HepG2 (cell line): ENCODE data around the gene RGS1. TPM values are rescaled to one million over a fixed set of nuclear protein-coding genes. Genes with fewer than 3 reads are reported as not detected.

ENCODE experiments used
- ATAC-seq: fragments of 200-7000 bp; cut with Tn5 transposase; 3 replicates; pipeline ENCODE4 v1.9.1; 2020; ENCODE audit warnings: mild to moderate bottlenecking, moderate library complexity
- BruUV-seq: library from RNA; stranded (reverse); fragments of 400-500 nt; replicated peaks from 2 replicates; lab custom pipeline; 2021; lab: Mats Ljungman, UMichigan
- CTCF ChIA-PET: fragments of 300-600 bp; formaldehyde crosslinking; extraction: SDS; loops from one replicate; lab custom pipeline; 2021; ENCODE audit warnings: low total read pairs, inconsistent platforms, low intra/inter-chr PET ratio; lab: Yijun Ruan, JAX
- POLR2A ChIA-PET: fragments of 350-600 bp; sonication (Branson Sonifier 250); formaldehyde crosslinking; loops from one replicate; lab custom pipeline; 2020; ENCODE audit warnings: antibody characterized with exemption, inconsistent platforms; lab: Yijun Ruan, JAX
- DNase-seq: peaks from one replicate; pipeline ENCODE4 v3.0.0-alpha.2; 2015; ENCODE audit warnings: low spot score
- FAIRE-seq: peaks from 3 replicates; lab custom pipeline; 2011; peaks lifted over from hg19 to GRCh38; lab: Jason Lieb, UNC
- H2AFZ ChIP-seq: one replicate; pipeline ENCODE4 v1.6.1; 2011; ENCODE audit warnings: low read length, inconsistent platforms
- H3K27ac ChIP-seq: fragments of 300-600 bp; 3 replicates; pipeline ENCODE4 v1.8.0; 2011; ENCODE audit warnings: mixed run types, mild to moderate bottlenecking, mixed read lengths, low read length, inconsistent platforms; ENCODE audit not compliant: insufficient read depth; ENCODE audit errors: extremely low read length
- H3K27me3 ChIP-seq, 2 experiments: fragments of 200-600 bp in 1 of 2; 2 replicates in 1 of 2; 3 replicates in 1 of 2; pipeline versions ENCODE4 v1.6.0 to v1.8.0; 2011; ENCODE audit warnings: low read length in 2 of 2, mild to moderate bottlenecking in 2 of 2, moderate library complexity in 2 of 2, inconsistent platforms in 1 of 2; ENCODE audit not compliant: insufficient read depth in 2 of 2, control insufficient read depth in 1 of 2
- H3K36me3 ChIP-seq, 2 experiments: fragments of 200-600 bp in 1 of 2; replicated peaks in 1 of 2; 2 replicates in 1 of 2; 3 replicates in 1 of 2; pipeline versions ENCODE4 v1.5.1 to v1.8.0; 2011; ENCODE audit warnings: low read length in 2 of 2, inconsistent platforms in 1 of 2; ENCODE audit not compliant: insufficient read depth in 2 of 2, control insufficient read depth in 1 of 2
- H3K4me1 ChIP-seq: 2 replicates; pipeline ENCODE4 v1.5.1; 2012; ENCODE audit warnings: low read length, inconsistent platforms; ENCODE audit not compliant: insufficient read depth
- H3K4me2 ChIP-seq: 2 replicates; pipeline ENCODE4 v1.6.0; 2011; ENCODE audit warnings: low read depth, low read length, inconsistent platforms
- H3K4me3 ChIP-seq, 3 experiments: fragments of 200-600 bp in 1 of 3; sonication (generic), shearing (Covaris generic) in 1 of 3; replicated peaks in 1 of 3; 2 replicates each; pipeline ENCODE4 v1.5.1; 2011 to 2016; ENCODE audit warnings: low read length in 3 of 3, inconsistent platforms in 2 of 3, low read depth in 2 of 3, mild to moderate bottlenecking in 2 of 3, control low read depth in 1 of 3, mixed read lengths in 1 of 3; ENCODE audit not compliant: insufficient read depth in 1 of 3
- H3K79me2 ChIP-seq: one replicate; pipeline ENCODE4 v1.6.1; 2011; ENCODE audit warnings: low read length, inconsistent platforms; ENCODE audit not compliant: insufficient read depth
- H3K9ac ChIP-seq: 2 replicates; pipeline ENCODE4 v1.6.0; 2011; ENCODE audit warnings: mild to moderate bottlenecking, low read depth, low read length, inconsistent platforms; ENCODE audit not compliant: insufficient read depth
- H3K9me3 ChIP-seq: 2 replicates; pipeline ENCODE4 v1.5.1; 2012; ENCODE audit warnings: mild to moderate bottlenecking, low read length
- H4K20me1 ChIP-seq: 2 replicates; pipeline ENCODE4 v1.6.0; 2011; ENCODE audit warnings: inconsistent platforms, mild to moderate bottlenecking, low read length, moderate library complexity; ENCODE audit not compliant: insufficient read depth
- ATF1 ChIP-seq: IDR thresholded peaks from 2 replicates; pipeline ENCODE4 v1.6.1; 2016; ENCODE audit warnings: mild to moderate bottlenecking, control low read depth
- HDAC1 ChIP-seq: sonication (generic); formaldehyde crosslinking; IDR thresholded peaks from 2 replicates; pipeline ENCODE4 v1.5.1; 2020; ENCODE audit warnings: mild to moderate bottlenecking, missing genetic modification reagents
- PITX1 ChIP-seq: sonication (generic); formaldehyde crosslinking; IDR thresholded peaks from 2 replicates; pipeline ENCODE4 v1.5.1; 2020; ENCODE audit warnings: mild to moderate bottlenecking, missing genetic modification reagents
- TOPORS ChIP-seq: sonication (generic); formaldehyde crosslinking; IDR thresholded peaks from 2 replicates; pipeline ENCODE4 v1.8.0; 2023; ENCODE audit warnings: mild to moderate bottlenecking, missing genetic modification reagents
- ZC3H13 ChIP-seq: sonication (generic); formaldehyde crosslinking; IDR thresholded peaks from 2 replicates; pipeline ENCODE4 v1.8.1; 2023; ENCODE audit warnings: mild to moderate bottlenecking, missing genetic modification reagents, moderate library complexity
- ZC3H4 ChIP-seq: sonication (generic); formaldehyde crosslinking; IDR thresholded peaks from 2 replicates; pipeline ENCODE4 v1.4.0; 2020; ENCODE audit warnings: missing genetic modification reagents, borderline replicate concordance
- ZNF225 ChIP-seq: sonication (generic); formaldehyde crosslinking; IDR thresholded peaks from 2 replicates; pipeline ENCODE4 v1.4.0; 2020; ENCODE audit warnings: mild to moderate bottlenecking, missing genetic modification reagents
- ZNF552 ChIP-seq: sonication (generic); formaldehyde crosslinking; IDR thresholded peaks from 2 replicates; pipeline ENCODE4 v1.9.0; 2022; ENCODE audit warnings: missing genetic modification reagents, mild to moderate bottlenecking, borderline replicate concordance
- WGBS: methylation state at CpG from one replicate; pipeline ENCODE4 v1.1.6; 2017; ENCODE audit warnings: low lambda C conversion rate; 5-methylcytosine and 5-hydroxymethylcytosine counted together
- in situ Hi-C: cut with HindIII; loops from 2 replicates; pipeline ENCODE4 v1.10.0; 2017; ENCODE audit warnings: low pct_unique_long_range_greater_than_20kb; ENCODE audit not compliant: extremely low pct_ligation_motif_present
- intact Hi-C: fragments of 100-400 bp; cut with micrococcal nuclease; formaldehyde crosslinking; loops from one replicate; pipeline ENCODE4 v1.10.0; 2022; ENCODE audit not compliant: unreplicated experiment
- polyA plus RNA-seq, 8 experiments: library from polyadenylated mRNA; depleted of rRNA in 3 of 8; stranded (reverse) in 7 of 8; unstranded in 1 of 8; fragments of >200 nt; fragmentation: Illumina TruSeq in 4 of 8; extraction: Trizol in 4 of 8; gene quantifications; 2 replicates each; pipeline versions ENCODE4 v1.2.1 to v1.2.3, GENCODE V29; 2011 to 2016; ENCODE audit warnings: low read depth in 4 of 8, missing spikeins in 1 of 8, mixed read lengths in 1 of 8; ENCODE audit not compliant: insufficient read depth in 1 of 8
- total RNA-seq, 5 experiments: library from RNA; depleted of rRNA; stranded (reverse); fragments of >200 nt; fragmentation: Illumina TruSeq; extraction: Trizol; gene quantifications; 2 replicates each; pipeline ENCODE4 v1.2.3, GENCODE V29; 2016; ENCODE audit warnings: low read depth in 1 of 5
- TF ChIP-seq, protein P1 (sequence below): sonication (generic); formaldehyde crosslinking; IDR thresholded peaks from 2 replicates; pipeline ENCODE4 v1.8.0; 2022; ENCODE audit warnings: mild to moderate bottlenecking, missing genetic modification reagents
- TF ChIP-seq, protein P2 (sequence below): IDR thresholded peaks from 2 replicates; pipeline ENCODE4 v1.4.0; 2020; ENCODE audit warnings: mild to moderate bottlenecking, missing genetic modification reagents

RGS1 gene
- total and polyA plus RNA-seq, 2 of the 13 experiments (the other 11 are each of a cell fraction or from before 2014, with no cell fraction given) = not detected

DNA sequence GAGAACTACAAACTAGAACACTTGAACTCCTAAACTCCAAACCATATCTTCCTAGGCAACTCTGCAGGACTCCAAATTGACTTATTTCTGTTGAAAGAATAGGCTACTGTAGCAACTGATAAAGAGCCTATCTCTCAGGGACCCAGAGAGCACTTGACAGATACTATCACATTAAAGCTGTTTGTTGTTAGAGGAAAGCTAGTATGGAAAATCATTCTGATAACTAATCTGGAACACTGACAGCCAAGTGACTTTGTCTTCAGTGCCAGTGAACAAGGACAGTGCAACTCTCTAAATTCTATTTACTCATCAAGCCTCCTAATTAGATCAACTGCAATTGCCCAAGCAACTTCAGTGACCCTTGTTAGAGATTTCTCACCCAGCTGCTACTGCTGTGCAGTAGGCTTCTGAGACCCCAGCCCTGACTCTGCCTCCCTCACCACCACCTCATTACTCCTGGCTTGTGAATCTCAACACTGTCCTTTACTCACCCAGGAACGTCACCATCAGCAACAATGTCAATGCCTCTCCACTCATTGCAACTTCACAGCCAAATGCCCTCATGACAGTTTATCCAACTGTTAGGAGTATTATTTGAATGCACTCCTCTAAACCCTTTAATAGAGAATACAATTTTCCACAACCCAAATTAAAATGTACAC, 53.0 kb downstream of the RGS1 start:
- Histone ChIP-seq H3K4me3 (no peak overlapping the region), H3K27me3 (no peaks in the 10 kb centered on the region), H4K20me1 (no peaks in the 10 kb centered on the region), H3K4me1 (peaks cover 28% of the 10 kb centered on the region), H3K9ac (no peak overlapping the region), H3K4me2 (no peak overlapping the region), H3K27ac (no peak overlapping the region), H3K79me2 (no peaks in the 10 kb centered on the region), H2AFZ (no peak overlapping the region), H3K9me3 (no peaks in the 10 kb centered on the region), H3K36me3 (no peaks in the 10 kb centered on the region)
- in situ Hi-C loops = no loop called here
- BruUV-seq = no TSS peak
- POLR2A ChIA-PET = no interaction called here
- TF ChIP-seq ZC3H13 = no peak
- TF ChIP-seq, protein P1, sequence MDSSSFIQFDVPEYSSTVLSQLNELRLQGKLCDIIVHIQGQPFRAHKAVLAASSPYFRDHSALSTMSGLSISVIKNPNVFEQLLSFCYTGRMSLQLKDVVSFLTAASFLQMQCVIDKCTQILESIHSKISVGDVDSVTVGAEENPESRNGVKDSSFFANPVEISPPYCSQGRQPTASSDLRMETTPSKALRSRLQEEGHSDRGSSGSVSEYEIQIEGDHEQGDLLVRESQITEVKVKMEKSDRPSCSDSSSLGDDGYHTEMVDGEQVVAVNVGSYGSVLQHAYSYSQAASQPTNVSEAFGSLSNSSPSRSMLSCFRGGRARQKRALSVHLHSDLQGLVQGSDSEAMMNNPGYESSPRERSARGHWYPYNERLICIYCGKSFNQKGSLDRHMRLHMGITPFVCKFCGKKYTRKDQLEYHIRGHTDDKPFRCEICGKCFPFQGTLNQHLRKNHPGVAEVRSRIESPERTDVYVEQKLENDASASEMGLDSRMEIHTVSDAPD (CRISPR knock-in tag) = no peak
- TF ChIP-seq PITX1 = no peak
- TF ChIP-seq ZNF225 (CRISPR knock-in tag) = no peak
- TF ChIP-seq, protein P2, sequence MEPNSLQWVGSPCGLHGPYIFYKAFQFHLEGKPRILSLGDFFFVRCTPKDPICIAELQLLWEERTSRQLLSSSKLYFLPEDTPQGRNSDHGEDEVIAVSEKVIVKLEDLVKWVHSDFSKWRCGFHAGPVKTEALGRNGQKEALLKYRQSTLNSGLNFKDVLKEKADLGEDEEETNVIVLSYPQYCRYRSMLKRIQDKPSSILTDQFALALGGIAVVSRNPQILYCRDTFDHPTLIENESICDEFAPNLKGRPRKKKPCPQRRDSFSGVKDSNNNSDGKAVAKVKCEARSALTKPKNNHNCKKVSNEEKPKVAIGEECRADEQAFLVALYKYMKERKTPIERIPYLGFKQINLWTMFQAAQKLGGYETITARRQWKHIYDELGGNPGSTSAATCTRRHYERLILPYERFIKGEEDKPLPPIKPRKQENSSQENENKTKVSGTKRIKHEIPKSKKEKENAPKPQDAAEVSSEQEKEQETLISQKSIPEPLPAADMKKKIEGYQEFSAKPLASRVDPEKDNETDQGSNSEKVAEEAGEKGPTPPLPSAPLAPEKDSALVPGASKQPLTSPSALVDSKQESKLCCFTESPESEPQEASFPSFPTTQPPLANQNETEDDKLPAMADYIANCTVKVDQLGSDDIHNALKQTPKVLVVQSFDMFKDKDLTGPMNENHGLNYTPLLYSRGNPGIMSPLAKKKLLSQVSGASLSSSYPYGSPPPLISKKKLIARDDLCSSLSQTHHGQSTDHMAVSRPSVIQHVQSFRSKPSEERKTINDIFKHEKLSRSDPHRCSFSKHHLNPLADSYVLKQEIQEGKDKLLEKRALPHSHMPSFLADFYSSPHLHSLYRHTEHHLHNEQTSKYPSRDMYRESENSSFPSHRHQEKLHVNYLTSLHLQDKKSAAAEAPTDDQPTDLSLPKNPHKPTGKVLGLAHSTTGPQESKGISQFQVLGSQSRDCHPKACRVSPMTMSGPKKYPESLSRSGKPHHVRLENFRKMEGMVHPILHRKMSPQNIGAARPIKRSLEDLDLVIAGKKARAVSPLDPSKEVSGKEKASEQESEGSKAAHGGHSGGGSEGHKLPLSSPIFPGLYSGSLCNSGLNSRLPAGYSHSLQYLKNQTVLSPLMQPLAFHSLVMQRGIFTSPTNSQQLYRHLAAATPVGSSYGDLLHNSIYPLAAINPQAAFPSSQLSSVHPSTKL (CRISPR knock-in tag) = no peak
- TF ChIP-seq ZC3H4 = no peak
- TF ChIP-seq ATF1 = no peak
- TF ChIP-seq ZNF552 (CRISPR knock-in tag) = no peak
- TF ChIP-seq HDAC1 (CRISPR knock-in tag) = no peak
- TF ChIP-seq TOPORS (CRISPR knock-in tag) = no peak
- ATAC-seq (no peak), FAIRE-seq (no peak), DNase-seq (no peak)
- 65% methylated on average over 1 of the region's 1 CpG for WGBS
- CTCF ChIA-PET = no interaction called here
- intact Hi-C loops = no loop called here
